HT-29 (cell line): Measurements from ENCODE around the gene CDCA3. TPM values are rescaled to one million over a fixed set of nuclear protein-coding genes. Genes with fewer than 3 reads are reported as not detected.
A peak's percentile ranks its signal among the peaks of the same experiment; 100 is the strongest.

Experiments used
- DNase-seq: peaks from one replicate; pipeline ENCODE4 v3.0.0-alpha.2; 2015; ENCODE audit warnings: low spot score
- total RNA-seq: library from RNA; depleted of rRNA; stranded (reverse); fragments of >200 nt; shearing (Covaris generic); gene quantifications from 2 replicates; pipeline ENCODE4 v1.2.3, GENCODE V29; 2014

CDCA3 gene
- total RNA-seq, 1 experiment from 2014 or later, result 126 TPM

DNA sequence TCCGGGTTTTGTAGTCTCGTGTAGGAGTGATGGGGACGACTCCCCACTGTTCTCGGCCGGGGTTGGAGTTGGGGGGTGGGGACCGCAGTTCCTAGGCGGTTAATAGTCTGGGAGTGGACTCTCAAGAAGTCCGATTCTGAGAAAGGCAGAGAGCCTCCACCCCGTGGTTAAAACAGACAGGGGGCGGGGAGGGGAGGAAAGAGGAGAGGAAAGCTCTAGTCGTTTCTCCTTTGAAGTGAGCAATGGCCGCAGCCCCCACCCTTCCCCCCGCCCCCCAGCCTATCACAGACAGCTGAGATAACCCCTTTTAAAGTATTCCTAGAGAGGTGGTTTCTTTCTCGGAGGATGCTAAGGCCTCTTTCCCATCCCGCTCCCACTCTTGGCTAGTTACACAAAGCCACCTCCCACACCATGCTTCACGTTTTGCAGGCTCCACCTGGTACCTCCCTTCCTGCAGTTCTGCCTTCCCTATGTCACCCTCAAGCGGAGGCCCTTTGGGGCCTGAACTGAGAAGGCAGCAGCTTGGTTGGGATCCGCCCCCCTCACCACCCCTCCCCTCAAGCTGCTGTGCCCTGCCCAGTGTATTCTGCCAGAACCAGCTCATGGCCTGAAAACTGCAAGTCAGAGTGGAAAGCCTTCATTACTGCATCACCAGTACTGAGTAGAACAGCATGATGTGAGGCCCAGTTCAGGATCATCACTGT is 1.7 kb upstream of the CDCA3 start:
- DNase-seq, result peak; percentile 50

DNA sequence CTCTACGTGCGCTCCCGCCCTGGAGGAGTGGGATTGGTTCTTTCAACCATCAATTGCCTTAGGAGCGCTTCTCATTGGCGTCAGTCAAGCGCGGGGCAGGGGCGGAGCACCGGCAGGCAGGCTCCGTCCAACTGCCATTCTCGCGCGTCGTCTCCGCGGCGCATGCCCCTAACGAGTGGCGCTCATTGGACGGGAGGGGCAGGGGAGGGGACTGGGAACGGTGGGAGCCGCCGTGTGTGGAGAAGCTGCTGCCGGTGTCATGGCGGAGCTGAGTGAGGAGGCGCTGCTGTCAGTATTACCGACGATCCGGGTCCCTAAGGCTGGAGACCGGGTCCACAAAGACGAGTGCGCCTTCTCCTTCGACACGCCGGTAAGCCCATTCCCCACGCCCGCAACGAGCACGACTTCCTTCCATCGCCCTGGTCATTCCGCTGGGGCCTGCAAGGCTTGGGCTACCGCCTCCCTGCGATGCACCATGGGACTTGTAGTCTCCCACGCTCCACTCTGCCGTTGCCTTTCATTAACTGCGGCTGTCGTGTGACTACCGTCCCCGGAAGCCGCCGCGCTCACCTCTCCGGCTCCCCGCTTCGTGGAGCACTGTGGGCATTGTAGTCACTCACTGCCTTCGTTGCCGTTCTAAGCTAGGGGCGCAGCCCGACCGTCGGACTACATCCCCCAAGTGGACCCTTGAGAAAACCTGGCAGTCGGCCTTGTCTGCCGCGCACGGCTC is 1.0 kb upstream of the CDCA3 start, which contains the start of gene USP5:
Gene USP5 (plus strand): TSS at position 230 of the 730 bp plus-strand sequence. CDS start 30 bp downstream, at position 260.
- DNase-seq, result peak; percentile 99

DNA sequence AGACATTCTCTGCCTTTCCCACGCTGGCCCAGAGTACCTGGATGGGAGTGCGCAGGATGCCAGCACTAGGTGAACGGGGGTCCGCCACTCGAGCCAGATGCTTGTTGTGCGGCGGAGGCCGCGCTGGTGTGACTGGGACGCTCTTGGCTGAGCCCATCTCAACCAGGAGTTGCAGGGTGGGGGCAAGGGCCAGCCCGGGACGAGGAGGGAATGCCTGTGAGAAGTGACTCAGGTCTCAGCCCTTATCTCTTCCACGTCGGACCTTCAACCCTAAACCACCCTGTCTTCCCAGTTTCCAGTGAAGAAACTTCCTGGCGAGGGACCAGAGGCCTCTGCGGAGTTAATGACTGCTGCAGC is 312 bp downstream of the CDCA3 start:
- no peak for DNase-seq

DNA sequence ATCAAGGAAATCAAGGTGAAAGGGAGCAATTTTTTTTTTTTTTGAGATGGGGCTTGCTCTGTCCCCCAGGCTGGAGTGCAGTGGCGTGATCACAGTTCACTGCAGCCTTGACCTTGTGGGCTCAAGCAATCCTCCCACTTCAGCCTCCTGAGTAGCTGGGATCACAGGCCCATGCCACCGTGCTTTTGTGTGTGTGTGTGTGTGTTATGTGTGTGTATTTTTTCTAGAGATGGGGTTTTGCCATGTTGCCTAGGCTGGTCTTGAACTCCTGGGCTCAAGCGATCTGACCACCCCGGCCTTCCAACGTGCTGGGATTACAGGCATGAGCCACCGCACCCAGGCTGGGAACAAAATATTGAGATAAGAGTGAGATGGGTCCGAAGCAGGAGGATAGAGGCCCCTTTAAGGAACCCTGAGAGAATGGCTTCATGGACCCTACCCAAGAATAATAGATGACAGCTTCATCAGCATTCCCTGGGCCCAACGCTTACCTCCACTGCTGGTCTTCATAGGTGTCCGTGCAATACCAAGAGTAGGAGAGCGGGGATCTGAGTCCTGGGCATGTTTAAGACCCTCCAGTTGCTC is 1.0 kb downstream of the CDCA3 start:
- no peak for DNase-seq

GRCh38 chr12:6849427-6849826 is 1.7 kb downstream of the CDCA3 start:
- no peak for DNase-seq

GRCh38 chr12:6847676-6848075 is 3.4 kb downstream of the CDCA3 start:
- DNase-seq, result no peak

DNA sequence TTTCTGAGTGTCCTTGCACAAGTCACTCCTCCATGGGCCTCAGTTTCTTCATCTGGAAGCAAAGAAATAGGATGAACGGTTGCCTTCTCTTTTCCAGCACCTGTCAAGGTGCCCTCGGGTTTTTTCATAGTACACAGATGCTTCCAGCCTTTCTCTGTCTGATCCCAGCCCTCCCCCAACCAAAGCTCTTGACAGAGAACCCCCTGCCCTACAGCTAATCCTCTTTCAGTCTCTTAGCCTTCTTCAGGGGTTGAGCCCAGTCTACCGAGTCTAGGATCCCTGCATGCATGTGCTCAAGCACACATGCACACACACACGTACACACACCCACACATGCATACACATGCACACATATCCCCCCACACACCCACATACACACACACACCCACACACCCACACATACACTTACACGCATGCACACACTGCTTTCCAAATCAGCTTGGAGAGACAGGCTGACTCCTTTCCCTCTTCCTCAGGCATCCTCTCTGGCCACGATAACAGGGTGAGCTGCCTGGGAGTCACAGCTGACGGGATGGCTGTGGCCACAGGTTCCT is 4.7 kb downstream of the CDCA3 start:
- no peak for DNase-seq

DNA sequence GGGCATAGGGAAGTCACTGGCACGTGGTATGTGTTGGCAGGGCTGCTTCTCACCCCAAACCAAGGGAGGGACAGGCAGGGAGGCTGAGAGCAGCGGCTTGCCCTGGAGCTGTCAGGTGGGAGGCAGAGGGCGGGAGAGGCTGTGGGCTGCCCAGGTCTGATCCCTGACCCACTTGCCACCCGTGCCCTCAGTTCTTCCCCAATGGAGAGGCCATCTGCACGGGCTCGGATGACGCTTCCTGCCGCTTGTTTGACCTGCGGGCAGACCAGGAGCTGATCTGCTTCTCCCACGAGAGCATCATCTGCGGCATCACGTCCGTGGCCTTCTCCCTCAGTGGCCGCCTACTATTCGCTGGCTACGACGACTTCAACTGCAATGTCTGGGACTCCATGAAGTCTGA is 5.7 kb downstream of the CDCA3 start:
- no peak for DNase-seq

DNA sequence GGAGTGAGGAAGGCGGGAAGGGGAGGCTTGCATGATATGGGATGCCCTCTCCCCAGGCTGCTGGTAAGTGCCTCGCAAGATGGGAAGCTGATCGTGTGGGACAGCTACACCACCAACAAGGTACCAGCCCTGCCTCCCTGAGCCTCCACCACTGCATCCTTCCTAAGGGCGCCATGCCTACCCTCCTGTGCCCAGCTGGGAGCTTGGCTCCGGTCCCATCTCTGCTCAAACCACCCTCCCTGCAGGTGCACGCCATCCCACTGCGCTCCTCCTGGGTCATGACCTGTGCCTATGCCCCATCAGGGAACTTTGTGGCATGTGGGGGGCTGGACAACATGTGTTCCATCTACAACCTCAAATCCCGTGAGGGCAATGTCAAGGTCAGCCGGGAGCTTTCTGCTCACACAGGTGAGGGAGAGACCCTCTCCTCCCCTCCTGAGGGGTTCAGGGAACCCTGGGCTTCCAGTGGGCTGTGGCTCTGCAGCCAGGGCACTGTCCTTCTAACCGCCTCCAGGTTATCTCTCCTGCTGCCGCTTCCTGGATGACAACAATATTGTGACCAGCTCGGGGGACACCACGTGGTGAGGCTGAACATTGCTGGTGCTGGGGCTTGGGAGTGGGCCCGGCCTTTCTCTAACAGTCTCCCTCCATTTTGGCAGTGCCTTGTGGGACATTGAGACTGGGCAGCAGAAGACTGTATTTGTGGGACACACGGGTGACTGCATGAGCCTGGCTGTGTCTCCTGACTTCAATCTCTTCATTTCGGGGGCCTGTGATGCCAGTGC is 7.8 kb downstream of the CDCA3 start:
- peak; percentile 38 for DNase-seq

- DNase-seq, result no peak
These were observed 9.0 kb downstream of the CDCA3 start for GRCh38 chr12:6842075-6842474.

DNA sequence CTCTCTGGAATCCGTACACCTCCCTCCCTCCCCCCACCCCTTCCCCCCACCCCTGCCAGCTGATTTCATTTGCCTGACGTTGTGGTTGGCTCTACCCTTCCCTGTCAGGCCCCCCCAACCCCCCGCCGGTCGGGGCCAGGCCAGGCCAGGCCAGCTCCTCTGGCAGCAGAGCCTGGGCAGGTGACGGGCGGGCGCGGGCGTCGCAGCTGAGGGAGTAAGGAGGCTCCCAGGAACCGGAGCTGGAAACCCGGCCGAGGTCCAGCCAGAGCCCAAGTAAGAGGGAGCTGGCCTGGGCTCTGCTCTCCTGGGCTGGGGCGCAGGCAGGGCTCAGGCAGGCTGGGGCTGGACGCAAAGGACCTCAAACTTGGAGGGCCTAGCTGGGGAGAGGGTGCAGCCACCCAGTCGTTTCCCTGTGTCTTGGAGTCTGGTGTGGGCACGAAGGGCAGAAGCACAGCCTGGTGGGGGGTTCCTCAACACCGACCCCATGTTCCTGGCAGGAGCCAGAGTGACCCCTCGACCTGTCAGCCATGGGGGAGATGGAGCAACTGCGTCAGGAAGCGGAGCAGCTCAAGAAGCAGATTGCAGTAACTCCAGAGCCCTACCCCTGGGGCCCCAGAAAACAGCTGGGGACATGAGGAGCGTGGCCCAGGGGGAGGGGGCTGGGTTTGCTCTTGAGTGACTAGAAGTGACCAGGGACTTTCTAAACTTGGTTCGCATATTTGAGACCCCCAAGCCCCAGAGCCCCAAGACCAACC is 10.1 kb downstream of the CDCA3 start, which contains the start of gene GNB3:
Gene GNB3 (plus strand): TSS at position 165 of the 755 bp plus-strand sequence. CDS start 363 bp downstream, at position 528.
- DNase-seq, result no peak

- no peak for DNase-seq
These were observed 10.8 kb downstream of the CDCA3 start for GRCh38 chr12:6840330-6840729.

DNA sequence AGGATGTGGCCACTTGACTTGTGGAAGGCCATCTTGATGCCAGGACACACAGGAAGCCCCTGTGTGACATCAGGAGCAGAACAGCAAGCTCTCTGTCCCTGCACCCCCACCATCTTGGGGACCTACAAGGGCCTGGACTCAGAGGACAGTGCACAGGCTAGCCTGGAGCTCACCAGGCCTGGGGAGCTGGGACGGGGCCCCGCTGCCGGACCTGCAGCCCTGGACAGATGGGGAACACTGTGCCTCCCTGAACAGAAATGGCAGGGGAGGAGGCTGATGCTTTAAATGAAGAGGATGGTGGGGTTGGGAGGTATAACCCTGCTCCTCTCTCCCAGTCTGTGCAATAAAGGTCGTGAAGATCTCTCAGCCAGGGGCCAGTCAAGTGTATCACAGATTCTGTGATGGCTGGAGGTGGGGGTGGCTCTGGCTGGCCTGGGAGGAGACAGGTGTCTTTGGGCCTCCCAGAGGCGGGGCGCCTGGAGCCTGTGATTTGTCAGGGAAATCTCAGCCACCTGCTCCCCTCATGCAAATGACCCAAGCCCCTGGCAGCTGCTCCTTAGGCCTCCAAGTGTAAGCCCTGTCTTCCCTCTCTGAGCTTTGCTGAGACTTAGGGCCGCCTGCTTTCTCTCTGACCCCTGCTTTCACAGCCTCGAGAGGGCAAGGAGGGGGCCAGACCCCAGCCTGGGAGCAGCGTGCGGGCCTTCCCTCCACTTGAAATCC is 11.4 kb downstream of the CDCA3 start:
- DNase-seq, result no peak

GRCh38 chr12:6838854-6839253 is 12.2 kb downstream of the CDCA3 start:
- DNase-seq, result no peak

GRCh38 chr12:6837370-6838060 is 13.6 kb downstream of the CDCA3 start:
- DNase-seq, result no peak

DNA sequence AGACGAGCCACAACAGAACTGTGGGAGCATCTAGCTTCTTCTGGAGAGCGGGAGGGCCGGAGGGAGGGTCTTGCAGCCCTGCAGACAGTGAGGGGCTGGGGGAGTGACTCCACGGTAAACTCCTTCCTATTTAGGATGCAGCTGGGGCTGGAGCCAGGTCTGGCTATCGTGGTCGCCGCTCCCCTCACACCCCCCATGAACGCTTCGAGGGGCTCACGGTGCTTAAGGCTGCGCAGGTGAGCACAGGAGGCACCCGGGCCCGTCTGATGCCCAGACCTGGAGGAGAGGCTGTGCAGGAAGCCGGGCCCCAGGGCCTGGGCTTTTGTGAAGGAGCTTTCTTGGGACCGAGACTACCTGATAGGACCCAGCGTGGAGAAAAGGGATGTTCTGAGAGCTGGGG is 14.2 kb downstream of the CDCA3 start:
- DNase-seq, result no peak

DNA sequence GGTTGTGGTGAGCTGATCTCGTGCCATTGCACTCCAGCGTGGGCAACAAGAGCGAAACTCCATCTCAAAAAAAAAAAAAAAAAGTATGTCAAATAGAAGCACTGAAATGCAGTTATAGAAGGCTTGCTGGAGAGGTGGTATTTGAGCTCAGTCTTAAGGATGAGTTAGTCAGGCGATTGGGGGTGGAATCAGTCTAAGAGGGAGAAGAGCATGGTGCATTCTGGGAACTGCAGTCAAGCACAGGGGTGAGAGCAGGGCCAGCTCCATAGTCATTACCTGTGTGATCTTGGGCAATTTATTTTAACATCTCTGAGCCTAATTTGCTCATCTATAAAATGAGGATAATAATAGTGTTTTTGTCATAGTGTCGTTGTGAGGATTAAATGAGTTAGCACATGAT is 16.2 kb downstream of the CDCA3 start:
- no peak for DNase-seq

DNA sequence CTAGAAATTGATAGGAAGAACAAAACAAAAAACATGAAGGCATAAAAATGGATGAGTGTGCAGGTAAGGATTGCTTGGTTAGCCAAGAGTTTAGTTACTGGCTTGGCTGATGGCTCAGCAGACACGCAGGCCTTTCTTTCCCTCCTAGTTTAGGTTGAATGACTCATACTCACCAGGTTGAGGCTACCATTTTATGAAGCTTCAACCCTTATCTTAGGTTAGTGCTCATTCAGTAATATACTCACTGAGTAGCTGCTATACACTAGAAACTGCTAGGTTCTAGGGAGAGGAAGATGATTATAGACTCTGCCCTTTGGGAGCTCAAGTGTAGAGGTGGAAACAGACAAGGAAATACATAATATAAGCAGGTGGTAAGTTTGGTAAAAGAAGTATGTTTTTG is 16.8 kb downstream of the CDCA3 start:
- DNase-seq, result no peak

GRCh38 chr12:6833189-6833890 is 17.7 kb downstream of the CDCA3 start:
- no peak for DNase-seq
